ENCODE measurements around the gene KASH5.

The KASH5 gene

DNA sequence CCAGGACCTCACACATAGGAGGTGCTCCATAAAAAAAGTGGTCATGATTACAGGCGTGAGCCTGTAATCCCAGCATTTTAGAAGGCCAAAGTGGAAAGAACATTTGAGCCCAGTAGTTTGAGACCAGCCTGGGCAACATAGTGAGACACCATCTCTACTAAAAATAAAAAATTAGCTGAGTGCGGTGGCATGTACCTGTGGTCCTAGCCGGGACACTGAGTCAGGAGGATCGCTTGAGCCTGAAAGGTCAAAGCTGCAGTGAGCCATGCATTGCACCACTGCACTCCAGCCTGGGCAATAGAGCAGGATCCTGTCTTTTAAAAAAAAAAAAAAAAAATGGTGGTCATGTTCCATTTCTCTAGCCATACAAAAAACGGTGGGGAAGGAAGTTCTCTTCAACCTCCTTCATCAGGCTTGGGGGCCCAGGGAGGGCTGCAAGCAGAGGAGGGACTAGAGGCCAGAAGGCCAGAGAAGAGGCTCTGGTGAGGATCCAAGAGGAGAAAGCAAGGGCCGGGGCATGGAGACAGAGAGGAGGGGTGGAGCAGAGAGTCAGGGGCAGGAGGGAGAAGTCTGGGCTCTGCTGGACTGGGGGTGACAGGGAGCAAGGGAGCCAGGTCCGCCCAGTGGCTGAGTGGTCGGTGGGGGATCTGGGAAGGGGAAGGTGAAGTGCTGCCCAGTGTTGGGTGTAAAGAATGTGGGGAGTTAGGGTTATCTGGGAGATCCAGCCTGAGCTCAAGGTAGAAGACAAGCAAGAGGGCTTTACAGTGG lies 8.9 kb downstream of the KASH5 start:
- no peak for DNase-seq

DNA sequence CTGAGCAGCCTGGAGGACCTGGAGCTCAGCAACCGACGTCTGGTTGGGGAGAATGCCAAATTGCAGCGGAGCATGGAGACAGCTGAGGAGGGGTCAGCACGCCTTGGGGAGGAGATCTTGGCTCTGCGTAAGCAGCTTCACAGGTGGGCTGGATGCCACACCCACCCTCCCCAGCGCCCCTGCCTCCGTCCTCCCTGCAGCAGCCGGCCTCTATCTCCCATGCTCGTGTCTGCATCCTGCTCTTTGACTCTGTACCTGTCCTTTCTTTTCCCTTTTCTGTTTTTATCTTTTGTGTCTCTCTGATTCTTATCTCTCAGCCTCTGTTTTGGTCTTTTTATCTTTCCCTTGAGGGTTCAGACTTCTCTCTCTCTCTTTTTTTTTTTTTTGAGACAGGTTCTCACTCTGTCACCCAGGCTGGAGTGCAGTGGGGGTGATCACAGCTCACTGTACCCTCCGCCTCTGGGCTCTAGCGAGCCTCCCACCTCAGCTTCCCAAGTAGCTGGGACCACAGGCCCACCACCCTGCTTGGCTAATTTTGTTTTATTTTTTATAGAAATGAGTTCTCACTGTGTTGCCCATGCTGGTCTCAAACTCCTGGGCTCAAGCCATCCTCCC lies 10.1 kb downstream of the KASH5 start:
- DNase-seq: no peak

DNA sequence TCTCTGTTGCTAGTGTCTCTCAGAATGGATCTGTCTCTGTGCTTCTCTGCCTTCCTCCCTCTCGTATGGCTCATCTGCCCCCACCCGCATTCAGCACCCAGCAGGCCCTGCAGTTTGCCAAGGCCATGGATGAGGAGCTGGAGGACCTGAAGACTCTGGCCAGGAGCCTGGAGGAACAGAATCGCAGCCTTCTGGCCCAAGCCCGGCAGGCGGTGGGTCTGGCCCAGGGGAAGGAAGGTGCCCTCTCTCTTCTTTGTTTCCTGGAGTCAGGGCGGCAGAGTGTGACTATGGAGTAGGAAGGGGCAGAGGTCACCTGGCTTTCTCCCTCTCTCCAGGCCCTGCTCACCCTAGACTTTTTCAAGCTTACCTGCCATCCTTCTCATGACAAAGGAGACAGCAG lies 10.9 kb downstream of the KASH5 start:
- no peak for DNase-seq

DNA sequence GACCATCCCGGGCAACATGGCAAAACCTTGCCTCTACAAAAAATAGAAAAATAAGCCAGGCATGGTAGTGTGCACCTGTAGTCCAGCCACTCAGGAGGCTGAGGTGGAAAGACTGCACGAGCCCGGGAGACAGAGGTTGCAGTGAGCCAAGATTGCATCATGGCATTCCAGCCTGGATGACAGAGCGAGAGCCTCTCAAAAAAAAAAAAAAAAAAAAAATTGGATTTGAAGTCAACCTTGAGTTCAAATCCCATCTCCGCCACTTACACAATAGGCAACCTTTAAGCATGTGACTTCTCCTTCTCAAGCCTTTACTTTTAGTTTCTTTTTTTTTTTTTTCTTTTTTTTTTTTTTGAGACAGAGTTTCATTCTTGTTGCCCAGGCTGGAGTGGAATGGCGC lies 12.0 kb downstream of the KASH5 start:
- DNase-seq: no peak

DNA sequence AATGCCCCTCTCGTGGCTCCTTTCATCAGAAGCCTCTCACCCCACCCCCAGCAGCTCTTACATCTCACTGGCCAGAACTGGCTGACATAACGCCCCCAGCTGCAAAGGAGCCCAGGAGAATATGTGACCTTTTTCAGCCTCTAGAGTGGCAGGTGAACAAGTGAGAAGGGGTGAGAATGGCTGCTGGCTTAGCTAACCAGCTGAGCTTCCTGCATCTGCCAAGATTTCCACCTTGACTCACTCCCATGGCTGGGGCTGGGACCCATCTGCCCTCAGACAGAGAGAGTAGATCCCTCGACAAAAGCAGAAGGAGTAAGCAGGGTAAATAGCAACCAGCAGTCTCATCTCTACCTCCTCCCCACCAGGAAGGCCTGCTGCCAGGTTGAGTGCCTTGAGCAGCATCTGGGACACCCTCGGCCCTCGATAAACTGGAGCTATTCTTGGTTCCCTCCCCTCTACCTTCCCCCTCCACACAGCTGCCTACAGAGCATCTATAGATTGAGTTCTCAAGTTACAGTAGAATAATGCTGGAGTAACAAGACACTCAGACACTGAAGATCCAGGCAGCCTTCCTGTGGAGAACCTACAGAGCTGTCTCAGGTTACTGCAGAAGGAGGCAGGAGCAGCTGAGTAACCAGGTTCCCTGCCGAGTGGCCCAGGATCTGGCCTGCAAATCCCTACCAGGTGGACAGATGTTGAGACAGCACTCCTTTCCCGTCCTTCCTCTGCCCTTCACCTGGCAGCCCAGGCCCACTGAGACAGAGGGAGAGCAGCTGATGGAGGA lies 15.5 kb downstream of the KASH5 start:
- no peak for DNase-seq

DNA sequence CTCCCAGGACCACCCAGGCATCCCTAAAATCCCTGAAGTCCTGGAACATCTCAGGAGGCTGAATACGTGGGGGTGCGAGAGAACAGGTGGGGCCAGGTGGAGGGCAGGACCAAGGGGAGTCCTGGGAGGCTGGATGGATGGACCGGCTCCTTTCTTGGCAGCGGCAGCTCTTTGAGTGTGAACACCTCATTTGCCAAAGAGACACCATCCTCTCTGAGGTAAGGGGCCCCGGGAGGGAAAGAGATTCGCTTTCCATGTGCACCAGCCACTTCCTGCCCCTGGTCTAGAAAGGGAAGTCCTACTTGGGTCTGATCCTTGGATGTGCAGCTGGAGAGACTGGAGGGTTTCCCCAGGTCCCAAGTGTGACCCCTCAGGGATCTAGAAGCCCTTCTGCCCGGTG lies 19.0 kb downstream of the KASH5 start:
- DNase-seq: no peak

DNA sequence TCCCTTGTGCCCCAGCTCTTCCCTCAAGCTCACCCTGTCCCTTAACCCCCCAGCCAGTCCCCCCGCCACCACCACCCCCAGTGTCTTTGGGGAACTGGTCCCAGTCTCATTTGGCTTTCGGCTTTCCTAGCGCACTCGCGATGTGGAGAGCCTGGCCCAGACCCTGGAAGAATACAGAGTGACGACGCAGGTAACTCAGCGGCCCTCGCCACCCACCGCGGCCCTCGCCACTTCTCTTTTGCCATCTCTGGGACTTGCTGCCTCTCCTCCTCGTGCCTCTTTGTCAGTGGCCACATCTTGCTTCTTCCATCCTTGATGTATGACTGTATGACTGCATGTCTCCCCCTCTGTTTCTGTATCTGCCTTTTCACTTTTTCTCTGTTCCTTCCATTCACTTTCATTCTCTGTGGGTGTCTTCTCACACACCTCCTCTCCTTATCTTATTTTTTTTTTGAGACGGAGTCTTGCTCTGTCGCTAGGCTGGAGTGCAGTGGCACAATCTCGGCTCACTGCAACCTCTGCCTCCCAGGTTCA lies 19.5 kb downstream of the KASH5 start:
- no peak for DNase-seq

DNA sequence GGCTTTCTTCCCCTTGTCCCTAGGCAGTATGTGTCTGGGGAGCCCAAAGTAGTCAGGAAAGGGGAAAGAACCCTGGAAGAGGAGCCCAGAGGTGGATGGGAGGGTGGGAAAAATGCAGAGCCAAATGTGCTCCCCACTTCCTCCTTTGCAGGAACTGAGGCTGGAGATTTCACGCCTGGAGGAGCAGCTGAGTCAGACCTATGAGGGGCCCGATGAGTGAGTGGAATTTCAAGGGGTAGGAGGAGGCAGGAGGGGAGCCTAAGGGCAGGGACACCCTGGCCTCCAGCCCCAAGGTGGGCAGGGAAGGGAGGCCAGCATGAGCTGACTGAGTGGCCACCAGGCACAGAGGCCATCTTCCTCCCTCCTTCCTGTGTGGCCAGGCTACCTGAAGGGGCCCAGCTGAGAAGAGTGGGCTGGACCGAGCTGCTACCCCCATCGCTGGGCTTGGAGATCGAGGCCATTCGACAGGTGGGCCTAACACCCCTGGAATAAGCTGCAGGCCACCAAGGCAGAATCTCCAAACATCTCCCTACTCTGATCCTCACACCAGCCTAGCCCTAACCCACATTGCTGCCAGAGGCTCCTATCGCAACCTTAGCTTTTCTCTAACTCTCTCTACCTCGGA lies 20.9 kb downstream of the KASH5 start:
- no peak for DNase-seq

DNA sequence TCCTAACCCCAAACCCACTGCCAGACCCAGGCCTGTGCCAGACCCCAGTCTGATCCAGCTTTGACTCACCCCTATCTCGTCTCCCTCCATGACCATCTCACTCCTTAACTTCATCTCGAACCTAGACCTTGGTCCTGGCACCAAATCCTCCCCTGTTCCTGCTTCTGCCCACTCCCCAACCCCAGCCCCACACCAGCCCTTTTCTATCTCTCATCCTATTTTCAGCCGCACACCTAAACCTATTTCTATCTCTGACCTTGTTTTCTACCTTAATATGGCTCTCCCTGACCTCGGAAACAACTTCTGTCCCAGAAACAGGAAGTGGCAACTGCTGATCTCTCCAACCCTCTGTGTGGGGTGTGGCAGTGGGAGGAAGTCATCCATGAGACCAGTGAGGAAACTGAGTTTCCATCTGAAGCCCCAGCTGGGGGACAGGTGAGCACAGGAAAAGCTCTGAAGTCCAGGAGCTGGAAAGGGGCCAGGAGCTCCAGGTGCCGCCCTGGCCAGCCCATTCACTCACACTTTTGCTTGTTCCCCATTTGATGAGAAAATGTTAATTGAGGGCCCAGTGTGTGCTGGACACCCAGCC lies 21.5 kb downstream of the KASH5 start:
- DNase-seq: no peak

DNA sequence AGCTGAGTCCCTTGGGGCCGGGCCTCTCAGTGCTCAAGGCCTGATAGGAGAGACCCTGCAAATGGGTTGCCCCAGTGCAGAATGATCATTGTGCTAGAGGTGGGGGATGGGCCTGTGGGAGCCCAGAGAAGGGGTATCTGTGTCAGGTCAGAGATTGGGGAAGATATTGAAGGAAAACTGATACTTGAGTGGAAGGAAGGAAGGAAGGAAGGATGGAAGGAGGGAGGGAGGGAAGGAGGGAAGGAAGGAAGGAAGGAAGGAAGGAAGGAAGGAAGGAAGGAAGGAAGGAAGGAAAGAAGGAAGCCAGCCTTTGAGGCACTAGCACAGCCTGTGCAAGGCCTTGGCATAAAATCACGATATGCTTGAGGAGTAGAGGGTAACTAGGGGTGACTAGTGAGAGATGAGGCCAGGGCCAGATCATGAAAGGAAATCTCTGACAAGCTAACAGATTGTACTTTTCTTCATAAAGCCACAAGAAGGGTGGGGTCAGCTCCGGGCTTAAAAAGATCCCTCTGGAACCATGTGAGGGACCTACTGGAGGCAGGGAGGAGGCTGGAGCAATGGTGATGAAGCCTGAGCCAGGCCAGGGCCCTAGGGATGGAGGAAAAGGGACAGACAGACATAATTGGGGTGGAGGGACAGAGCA lies 23.8 kb downstream of the KASH5 start:
- no peak for DNase-seq

DNA sequence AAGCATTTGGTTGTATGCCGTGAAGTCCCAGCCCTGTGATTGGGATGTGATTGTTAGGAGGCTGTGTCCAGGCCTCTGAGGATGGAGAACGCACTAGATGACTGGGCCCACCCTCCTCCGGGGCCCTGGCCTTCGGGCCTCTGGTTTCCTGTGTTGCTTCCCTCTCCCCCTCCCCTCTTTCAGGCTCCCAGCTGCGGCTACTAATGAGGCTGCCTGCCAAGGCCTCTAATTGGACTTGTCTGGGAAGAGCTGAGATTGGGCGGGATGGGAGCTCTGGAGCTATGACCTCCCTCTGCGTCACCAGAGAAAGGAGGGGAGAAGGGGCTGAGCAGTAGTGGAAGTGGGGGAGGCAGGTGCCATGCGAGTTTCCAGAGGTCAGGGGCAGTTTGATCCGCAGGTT lies 25.3 kb downstream of the KASH5 start:
- DNase-seq: no peak

DNA sequence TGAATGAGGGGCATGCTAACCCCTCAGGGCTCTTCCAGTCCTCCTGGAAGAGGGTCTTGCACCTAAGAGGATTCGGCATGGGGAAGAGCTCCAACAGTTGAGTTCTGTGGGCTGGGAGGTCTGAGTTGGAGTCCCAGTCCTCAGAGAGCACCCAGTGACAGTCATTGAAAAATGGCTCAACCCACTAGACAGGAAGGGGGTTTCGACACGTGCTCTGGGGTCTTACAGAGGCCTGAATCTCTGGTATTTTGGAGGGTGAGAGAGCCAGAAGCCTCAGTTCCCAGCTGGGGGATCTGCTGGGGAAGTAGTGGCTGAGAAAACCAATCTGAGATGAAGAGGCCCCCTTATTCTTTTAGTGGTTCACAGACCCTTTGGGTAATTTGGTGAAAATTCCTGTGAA lies 26.2 kb downstream of the KASH5 start:
- DNase-seq: no peak

DNA sequence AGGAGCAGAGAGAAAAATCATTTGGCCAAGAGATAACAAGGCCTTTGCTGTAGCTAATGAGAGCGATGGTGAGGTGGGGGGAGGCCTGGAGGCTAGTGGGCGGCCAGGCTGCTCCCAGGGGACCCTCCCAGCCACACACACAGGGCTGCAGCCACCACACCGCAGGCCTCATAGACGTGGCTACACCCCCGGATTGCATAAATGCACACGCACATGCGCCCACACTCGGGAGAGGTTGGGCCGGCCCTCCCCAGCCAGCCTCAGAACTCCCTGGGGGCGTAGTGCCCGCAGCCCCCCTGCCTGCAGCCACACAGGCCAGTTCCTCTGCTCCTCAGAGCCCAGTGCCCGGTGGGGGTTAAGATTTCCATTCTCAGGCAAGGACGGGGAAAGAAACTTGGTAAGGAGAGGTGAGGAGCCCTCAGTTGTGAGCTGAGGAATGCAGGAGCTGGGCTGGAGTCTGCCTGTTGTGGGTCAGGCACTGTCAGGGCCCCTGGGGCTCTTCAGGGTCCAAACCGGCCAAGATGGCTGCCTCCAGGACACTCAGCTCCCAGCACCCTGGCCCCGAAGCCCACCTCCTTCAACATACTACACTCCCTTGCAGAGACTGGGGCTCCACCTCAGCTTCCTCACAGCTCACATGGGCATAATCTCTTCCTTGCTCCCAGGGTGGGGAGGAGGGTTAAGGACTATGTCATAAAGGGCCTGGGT lies 27.2 kb downstream of the KASH5 start:
- no peak for DNase-seq

DNA sequence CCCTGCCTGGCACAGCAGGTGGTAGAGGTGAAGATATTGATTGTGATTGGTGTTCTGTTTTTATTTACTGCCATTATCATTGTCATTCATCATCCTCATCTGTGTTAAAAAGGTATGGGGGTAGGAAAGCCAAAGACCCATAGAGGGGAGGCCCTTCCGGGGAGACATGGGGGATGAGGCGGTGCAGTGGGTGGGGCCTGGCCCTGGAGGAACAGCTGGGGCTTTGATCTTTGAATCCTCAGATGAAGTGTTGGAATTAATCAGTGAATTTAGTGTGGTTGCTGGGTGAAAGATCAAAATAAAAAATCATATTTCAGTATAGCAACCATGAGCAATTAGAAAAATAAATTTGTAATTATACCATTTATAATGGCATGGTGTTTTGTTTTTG lies 27.8 kb downstream of the KASH5 start:
- DNase-seq: no peak

DNA sequence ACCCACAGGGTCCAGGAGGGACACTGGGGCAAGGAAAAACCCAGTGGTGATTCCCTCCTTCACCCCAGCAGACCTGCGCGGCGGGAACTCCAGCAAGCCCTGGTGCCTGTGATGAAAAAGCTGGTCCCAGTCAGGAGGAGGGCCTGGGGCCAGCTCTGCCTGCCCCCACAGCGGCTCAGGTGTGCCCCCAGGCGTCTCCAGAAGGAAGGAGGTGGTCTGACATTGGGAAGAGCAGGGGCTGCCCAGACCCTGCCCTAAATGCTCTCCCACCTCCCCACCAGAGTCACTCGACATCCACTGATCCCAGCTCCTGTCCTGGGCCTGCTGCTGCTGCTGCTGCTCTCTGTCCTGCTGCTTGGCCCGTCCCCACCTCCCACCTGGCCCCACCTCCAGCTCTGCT lies 29.0 kb downstream of the KASH5 start:
- no peak for DNase-seq

DNA sequence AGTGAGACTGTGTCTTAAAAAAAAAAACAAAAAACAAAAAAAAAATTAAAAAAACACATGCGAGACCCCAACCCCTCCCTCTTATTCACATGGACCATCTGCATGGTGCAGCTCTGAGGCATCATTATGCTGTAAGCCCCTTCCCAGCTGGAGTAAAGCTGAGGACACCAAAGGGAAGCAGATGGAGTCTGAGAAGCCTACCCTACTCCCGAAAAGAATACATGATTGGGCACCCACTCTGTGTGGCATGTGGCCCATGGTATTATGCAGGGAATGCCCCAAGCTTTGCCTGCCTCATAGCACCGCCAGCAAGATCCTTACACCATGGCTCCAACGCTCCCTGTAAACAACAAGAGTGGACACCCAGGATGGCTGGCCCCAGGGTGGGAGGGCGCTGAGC lies 30.5 kb downstream of the KASH5 start:
- DNase-seq: no peak

DNA sequence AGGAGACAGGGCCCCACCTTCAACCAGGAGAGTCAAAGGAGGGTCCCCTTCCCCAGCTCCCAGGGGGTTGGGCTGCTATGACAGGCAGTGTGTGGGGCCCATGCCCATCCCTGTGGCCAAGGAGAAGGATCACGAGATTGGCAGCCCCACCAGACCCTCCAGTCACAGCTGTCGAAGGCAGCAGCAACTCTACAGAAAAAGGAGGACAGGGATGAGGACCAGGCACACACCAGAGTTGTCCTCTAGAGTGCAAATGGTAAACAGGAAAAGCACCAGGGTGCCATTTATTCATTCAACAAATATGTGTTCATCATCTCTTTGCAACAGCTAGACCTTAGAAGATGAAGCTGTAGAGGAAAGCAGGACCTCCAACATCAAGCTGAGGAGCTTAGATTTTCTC lies 31.1 kb downstream of the KASH5 start:
- DNase-seq: no peak

DNA sequence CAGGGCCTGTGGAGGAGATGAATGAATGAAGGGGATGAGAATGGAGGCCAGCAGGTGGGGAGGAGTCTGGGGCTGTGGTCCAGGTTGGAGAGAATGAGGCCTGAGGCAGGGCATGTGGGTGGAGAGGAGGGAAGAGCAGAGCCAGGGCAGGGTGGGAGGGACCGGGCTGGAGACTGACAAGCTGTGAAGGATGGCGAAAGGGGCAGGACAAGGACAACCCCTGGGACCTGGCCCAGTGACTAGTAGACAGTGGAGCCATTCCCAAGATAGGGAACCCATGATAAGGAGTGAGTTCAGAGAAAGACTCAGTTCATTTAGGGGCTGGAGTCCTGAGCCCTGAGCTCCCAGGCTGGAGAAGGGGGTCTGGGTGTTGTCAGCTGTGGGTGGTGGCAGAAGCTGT lies 32.2 kb downstream of the KASH5 start:
- DNase-seq: no peak

DNA sequence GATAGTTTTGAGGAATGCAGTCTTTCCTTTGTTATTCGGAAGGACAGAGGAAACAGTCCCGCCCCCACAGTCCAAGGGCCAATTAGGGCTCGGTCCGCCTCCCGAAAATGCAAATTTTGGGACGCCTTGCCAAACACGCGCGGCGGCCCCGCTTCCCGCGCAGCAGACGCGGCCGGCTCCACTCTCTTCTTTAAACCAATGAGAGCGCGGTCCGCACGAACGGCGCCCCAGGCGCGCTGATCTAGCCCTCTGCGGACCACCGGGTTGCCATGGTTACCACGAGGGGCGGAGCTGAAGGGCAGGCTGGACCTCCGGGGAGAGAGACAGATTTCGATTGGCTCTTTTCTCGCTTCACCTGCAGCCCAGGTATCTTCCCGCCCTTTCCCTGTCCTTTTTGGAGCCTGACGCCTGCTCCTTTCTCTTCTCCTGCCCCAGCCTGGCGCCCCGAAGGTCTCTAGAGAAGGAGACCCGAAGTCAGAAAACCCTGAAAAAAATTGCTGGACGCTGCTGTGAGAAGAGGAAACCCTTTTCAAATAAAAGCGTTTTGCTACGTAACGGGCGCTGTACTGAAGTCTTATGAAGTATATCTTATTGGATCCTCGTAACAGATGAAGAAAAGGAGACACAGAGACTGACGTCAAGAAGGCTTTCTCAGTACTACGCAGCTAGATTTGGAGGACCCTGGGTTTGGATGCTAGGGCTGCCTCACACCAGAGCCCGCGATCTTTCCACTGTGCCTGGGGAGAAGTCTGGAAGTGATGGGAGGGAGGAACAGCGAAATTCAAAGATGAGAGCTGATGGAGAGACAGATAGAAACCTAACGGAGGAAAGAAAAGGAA lies 33.2 kb downstream of the KASH5 start:
- peak; percentile 35 for DNase-seq

DNA sequence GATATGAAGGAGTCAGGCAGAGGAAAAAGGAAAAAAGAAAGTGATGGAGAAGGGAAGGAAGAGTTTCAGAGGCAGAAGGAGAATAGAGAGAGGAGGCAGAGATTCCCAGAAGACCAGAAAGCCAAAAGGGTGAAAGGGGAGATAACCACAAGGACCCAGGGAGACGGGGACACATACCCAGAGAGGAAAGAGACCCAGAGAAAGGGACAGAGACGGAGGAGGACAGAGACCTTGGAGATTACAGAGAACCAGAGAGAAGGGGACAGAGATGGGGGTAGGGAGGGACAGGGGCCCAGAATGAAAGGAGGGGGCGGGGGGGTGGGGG lies 33.8 kb downstream of the KASH5 start:
- no peak for DNase-seq

Measured in stimulated activated CD4-positive, alpha-beta T cell treated with anti-CD3 and anti-CD28 coated beads, Interleukin-4, amount 100 ng/mL, for 1 hour (primary cell).